ENCODE measurements around the gene SIRT2. TPM values are rescaled to one million over a fixed set of nuclear protein-coding genes. Genes with fewer than 3 reads are reported as not detected.

The SIRT2 gene
- total RNA-seq, result 81.7 and 86.8 TPM in 2 replicates

GRCh38 chr19:38899447-38900201, at the start of gene SIRT2, which contains the start of gene NFKBIB:
SIRT2 (minus strand) TSS chr19:38899618; CDS start chr19:38899521, 97 bp downstream.
NFKBIB (plus strand) TSS chr19:38899969; CDS start chr19:38900033, 64 bp downstream.

GRCh38 chr19:38930776-38931520, 31.5 kb upstream of the SIRT2 start, which contains the start of gene MRPS12:
MRPS12 (plus strand) TSS chr19:38930944; CDS start chr19:38931295, 351 bp downstream.

GRCh38 chr19:38929929-38930775, 30.7 kb upstream of the SIRT2 start, which contains the start of gene SARS2:
SARS2 (minus strand) TSS chr19:38930763; CDS start chr19:38930736, 27 bp downstream.

GRCh38 chr19:38877781-38878574, 21.4 kb downstream of the SIRT2 start, which contains the start of gene RINL:
RINL (minus strand) TSS chr19:38878275; CDS start chr19:38876742, 1,533 bp downstream.

GRCh38 chr19:38849860-38850435, 49.5 kb downstream of the SIRT2 start, which contains the start of gene HNRNPL:
HNRNPL (minus strand) TSS chr19:38849986; CDS start chr19:38849966, 20 bp downstream.

Other genes starting within 250 kb of the SIRT2 start
- gene CAPN12, start 155.1 kb downstream of the SIRT2 start, total RNA-seq, result not detected in 2 replicates
- not detected in 2 replicates for gene LGALS7, start 126.1 kb downstream of the SIRT2 start, total RNA-seq
- gene LGALS7B, start 110.4 kb downstream of the SIRT2 start, total RNA-seq, result not detected in 2 replicates
- not detected in 2 replicates for gene LGALS4, start 86.7 kb downstream of the SIRT2 start, total RNA-seq
- 39.7 and 53.8 TPM in 2 replicates for gene ECH1, start 67.8 kb downstream of the SIRT2 start, total RNA-seq
- 212 and 264 TPM in 2 replicates for gene HNRNPL, start 49.6 kb downstream of the SIRT2 start, total RNA-seq
- 7.8 and 8.3 TPM in 2 replicates for gene RINL, start 21.3 kb downstream of the SIRT2 start, total RNA-seq
- 25.8 and 26.2 TPM in 2 replicates for gene NFKBIB, start 351 bp upstream of the SIRT2 start, total RNA-seq
- gene CCER2, start 12.6 kb upstream of the SIRT2 start, total RNA-seq, result not detected in 2 replicates
- 23.8 and 27.8 TPM in 2 replicates for gene SARS2, start 31.1 kb upstream of the SIRT2 start, total RNA-seq
- 65.5 and 68.4 TPM in 2 replicates for gene MRPS12, start 31.3 kb upstream of the SIRT2 start, total RNA-seq
- gene FBXO17, start 76.1 kb upstream of the SIRT2 start, total RNA-seq, result 2.1 and 6.5 TPM in 2 replicates
- gene FBXO27, start 132.9 kb upstream of the SIRT2 start, total RNA-seq, result 0.34 and 2.7 TPM in 2 replicates
- gene ACP7, start 184.8 kb upstream of the SIRT2 start, total RNA-seq, result 0.10 and 0.33 TPM in 2 replicates
- 10.0 and 16.9 TPM in 2 replicates for gene PAK4, start 226.2 kb upstream of the SIRT2 start, total RNA-seq